Adipocyte (in vitro differentiated cells): Measurements from ENCODE around the gene FYN.
"Not testable (repeated sequence)": the region's sequence is repeated elsewhere in the genome, so short reads cannot be mapped to it uniquely, and the experiment has no call there.

Source experiments
- DNase-seq: peaks from one replicate; pipeline ENCODE4 v3.0.0-alpha.2; 2015; ENCODE audit warnings: low read depth
- H3K27me3 ChIP-seq: replicated peaks from 2 replicates; pipeline ENCODE4 v1.7.0; 2013; ENCODE audit warnings: mild to moderate bottlenecking, low read length, moderate library complexity; ENCODE audit not compliant: control insufficient read depth, insufficient read depth
- H3K36me3 ChIP-seq: 2 replicates; pipeline ENCODE4 v1.7.0; 2013; ENCODE audit warnings: low read length, mild to moderate bottlenecking, moderate library complexity; ENCODE audit not compliant: control insufficient read depth, insufficient read depth, severe bottlenecking
- H3K4me1 ChIP-seq: 2 replicates; pipeline ENCODE4 v1.7.0; 2013; ENCODE audit warnings: mild to moderate bottlenecking, low read length, moderate library complexity; ENCODE audit not compliant: control insufficient read depth, insufficient read depth
- H3K4me3 ChIP-seq: 2 replicates; pipeline ENCODE4 v1.7.0; 2013; ENCODE audit warnings: mild to moderate bottlenecking, low read length, moderate library complexity
- H3K9ac ChIP-seq: 2 replicates; pipeline ENCODE4 v1.7.0; 2013; ENCODE audit warnings: mild to moderate bottlenecking, low read length, moderate library complexity
- H3K9me3 ChIP-seq: 2 replicates; pipeline ENCODE4 v1.7.0; 2013; ENCODE audit warnings: mild to moderate bottlenecking, low read length, moderate library complexity; ENCODE audit not compliant: control insufficient read depth

The FYN gene

GRCh38 chr6:111900735-111901134, 27.5 kb upstream of the FYN start:
- Histone ChIP-seq H3K4me1 (peaks cover 5% of the 10 kb centered on the region), H3K9me3 (no peaks in the 10 kb centered on the region), H3K9ac (no peak overlapping the region), H3K36me3 (no peaks in the 10 kb centered on the region), H3K4me3 (no peak overlapping the region), H3K27me3 (no peaks in the 10 kb centered on the region)
- no peak for DNase-seq

GRCh38 chr6:111899531-111899930, 26.3 kb upstream of the FYN start:
- no peak for DNase-seq
- no peaks in the 10 kb centered on the region for H3K36me3 ChIP-seq
- H3K27me3 ChIP-seq: no peaks in the 10 kb centered on the region
- H3K4me3 ChIP-seq: no peak overlapping the region
- H3K9me3 ChIP-seq: no peaks in the 10 kb centered on the region
- H3K4me1 ChIP-seq: peaks cover 14% of the 10 kb centered on the region
- H3K9ac ChIP-seq: no peak overlapping the region

DNA sequence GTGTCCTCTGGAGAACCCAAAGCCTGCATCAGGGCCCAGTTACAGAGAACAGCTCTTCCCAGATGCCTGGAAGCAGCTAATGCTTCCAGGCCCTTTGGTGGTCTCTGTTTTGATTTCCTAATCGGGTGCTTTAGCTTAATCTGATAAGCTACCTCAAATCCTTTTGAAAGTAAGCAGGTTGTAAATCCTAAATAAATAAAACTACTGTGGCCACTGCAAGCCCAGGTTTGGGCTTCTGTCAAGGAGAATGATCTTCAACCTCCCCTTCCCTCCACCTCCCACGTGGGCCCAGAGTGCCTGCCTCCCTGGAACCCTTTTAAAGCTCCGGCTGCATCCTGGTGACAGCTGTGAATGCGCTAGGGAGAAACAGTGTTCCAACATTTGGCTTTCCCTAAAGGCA, 25.2 kb upstream of the FYN start:
- no peak overlapping the region for H3K4me3 ChIP-seq
- H3K36me3 ChIP-seq: no peaks in the 10 kb centered on the region
- DNase-seq: no peak
- H3K9me3 ChIP-seq: no peaks in the 10 kb centered on the region
- peaks cover 15% of the 10 kb centered on the region for H3K4me1 ChIP-seq
- H3K27me3 ChIP-seq: no peaks in the 10 kb centered on the region
- H3K9ac ChIP-seq: no peak overlapping the region

- H3K27me3 ChIP-seq: no peaks in the 10 kb centered on the region
- no peak for DNase-seq
- no peak overlapping the region for H3K9ac ChIP-seq
- H3K9me3 ChIP-seq: no peaks in the 10 kb centered on the region
- H3K4me1 ChIP-seq: peaks cover 15% of the 10 kb centered on the region
- H3K4me3 ChIP-seq: no peak overlapping the region
- H3K36me3 ChIP-seq: no peaks in the 10 kb centered on the region
Observed at GRCh38 chr6:111894951-111895350, 21.7 kb upstream of the FYN start.

DNA sequence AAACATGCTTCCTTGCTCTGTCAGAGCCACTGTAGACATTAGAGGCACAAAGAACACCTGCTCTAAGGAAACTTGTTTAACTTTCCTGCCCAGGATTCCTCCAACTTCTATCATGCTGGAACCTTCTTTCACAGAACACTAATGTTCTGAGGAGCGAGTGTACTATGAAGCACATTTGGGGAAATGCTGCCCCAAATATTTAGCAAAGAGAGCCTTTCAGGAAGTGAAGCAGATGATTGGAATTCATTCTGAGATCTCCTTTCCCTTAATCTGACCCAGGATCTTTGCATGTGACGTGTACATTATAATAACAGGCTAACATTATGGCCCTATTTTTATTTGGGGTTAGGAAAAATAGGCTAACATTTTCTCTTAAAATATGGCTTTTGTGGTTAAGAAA, 21.0 kb upstream of the FYN start:
- H3K9ac ChIP-seq: no peak overlapping the region
- H3K27me3 ChIP-seq: no peaks in the 10 kb centered on the region
- peak; percentile 51 for DNase-seq
- no peaks in the 10 kb centered on the region for H3K36me3 ChIP-seq
- no peaks in the 10 kb centered on the region for H3K9me3 ChIP-seq
- peaks cover 15% of the 10 kb centered on the region for H3K4me1 ChIP-seq
- H3K4me3 ChIP-seq: no peak overlapping the region

- no peaks in the 10 kb centered on the region for H3K27me3 ChIP-seq
- no peaks in the 10 kb centered on the region for H3K9me3 ChIP-seq
- no peak overlapping the region for H3K9ac ChIP-seq
- DNase-seq: no peak
- H3K4me3 ChIP-seq: no peak overlapping the region
- no peaks in the 10 kb centered on the region for H3K36me3 ChIP-seq
- peaks cover 22% of the 10 kb centered on the region for H3K4me1 ChIP-seq
Observed at GRCh38 chr6:111892431-111892830, 19.2 kb upstream of the FYN start.

DNA sequence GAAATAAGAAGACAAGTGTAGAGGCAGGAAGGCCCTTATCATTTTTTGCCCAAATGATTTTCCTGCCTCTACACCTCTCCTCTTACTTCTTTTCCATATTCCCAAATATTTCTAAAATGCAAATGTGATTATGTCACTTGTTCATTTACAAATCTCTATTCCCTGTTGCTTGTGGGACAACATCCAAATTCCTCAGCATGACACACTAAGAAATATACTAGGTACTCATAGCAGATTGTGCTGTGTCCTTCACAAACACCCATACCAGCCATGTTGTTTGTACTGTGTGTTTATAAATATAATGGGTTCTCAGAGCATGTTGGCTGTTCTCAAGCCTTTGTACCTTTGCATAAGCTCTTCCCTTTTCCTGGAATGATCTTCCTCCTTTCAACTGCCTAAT, 17.7 kb upstream of the FYN start:
- DNase-seq: no peak
- Histone ChIP-seq H3K27me3 (no peaks in the 10 kb centered on the region), H3K4me1 (peaks cover 17% of the 10 kb centered on the region), H3K36me3 (no peaks in the 10 kb centered on the region), H3K9me3 (no peaks in the 10 kb centered on the region), H3K9ac (no peak overlapping the region), H3K4me3 (no peak overlapping the region)

- no peaks in the 10 kb centered on the region for H3K27me3 ChIP-seq
- DNase-seq: peak; percentile 51
- H3K4me3 ChIP-seq: peak overlapping the region; percentile 76
Observed at GRCh38 chr6:111888928-111889695, 15.9 kb upstream of the FYN start.

DNA sequence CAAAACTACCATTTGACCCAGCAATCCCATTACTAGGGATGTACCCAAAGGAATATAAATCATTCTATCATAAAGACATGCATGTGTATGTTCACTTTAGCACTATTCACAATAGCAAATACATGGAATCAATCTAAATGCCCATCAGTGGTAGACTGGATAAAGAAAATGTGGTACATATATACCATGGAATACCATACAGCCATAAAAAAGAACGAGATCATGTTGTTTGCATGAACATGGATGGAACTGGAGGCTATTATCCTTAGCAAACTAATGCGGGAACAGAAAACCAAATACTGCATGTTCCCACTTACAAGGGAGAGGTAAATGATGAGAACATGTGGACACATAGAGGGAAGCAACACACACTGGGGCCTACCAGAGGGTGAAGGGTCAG, 13.5 kb upstream of the FYN start:
- H3K4me1 ChIP-seq, H3K4me3 ChIP-seq, H3K9ac ChIP-seq, H3K36me3 ChIP-seq, DNase-seq, H3K27me3 ChIP-seq, H3K9me3 ChIP-seq: not testable (repeated sequence)

More at GRCh38 chr6:111888928-111889695, 15.9 kb upstream of the FYN start:
- H3K36me3 ChIP-seq: no peaks in the 10 kb centered on the region
- peak overlapping the region; percentile 25 for H3K9ac ChIP-seq
- no peaks in the 10 kb centered on the region for H3K9me3 ChIP-seq
- peaks cover 7% of the 10 kb centered on the region for H3K4me1 ChIP-seq

GRCh38 chr6:111885373-111886027, 12.2 kb upstream of the FYN start:
- Histone ChIP-seq H3K9ac (no peak overlapping the region), H3K27me3 (no peaks in the 10 kb centered on the region), H3K4me1 (peaks cover 8% of the 10 kb centered on the region), H3K36me3 (no peaks in the 10 kb centered on the region), H3K4me3 (no peak overlapping the region), H3K9me3 (no peaks in the 10 kb centered on the region)
- DNase-seq: no peak

- Histone ChIP-seq H3K4me3 (no peak overlapping the region), H3K27me3 (no peaks in the 10 kb centered on the region), H3K36me3 (no peaks in the 10 kb centered on the region), H3K9me3 (no peaks in the 10 kb centered on the region), H3K4me1 (peaks cover 18% of the 10 kb centered on the region), H3K9ac (no peak overlapping the region)
- DNase-seq: no peak
Observed at GRCh38 chr6:111884068-111884467, 10.8 kb upstream of the FYN start.
